AG20443 (cell line): ENCODE results near the gene USP6NL.
"Not testable (repeated sequence)": the region's sequence is repeated elsewhere in the genome, so short reads cannot be mapped to it uniquely, and the experiment has no call there.

ENCODE experiments used
- DNase-seq: peaks from one replicate; pipeline ENCODE4 v3.0.0; 2012; ENCODE audit warnings: low spot score, mixed read lengths

Gene USP6NL

GRCh38 chr10:11444531-11445228 is 166.8 kb downstream of the USP6NL start:
- DNase-seq = no peak

GRCh38 chr10:11444155-11444530 is 167.3 kb downstream of the USP6NL start:
- DNase-seq = no peak

DNA sequence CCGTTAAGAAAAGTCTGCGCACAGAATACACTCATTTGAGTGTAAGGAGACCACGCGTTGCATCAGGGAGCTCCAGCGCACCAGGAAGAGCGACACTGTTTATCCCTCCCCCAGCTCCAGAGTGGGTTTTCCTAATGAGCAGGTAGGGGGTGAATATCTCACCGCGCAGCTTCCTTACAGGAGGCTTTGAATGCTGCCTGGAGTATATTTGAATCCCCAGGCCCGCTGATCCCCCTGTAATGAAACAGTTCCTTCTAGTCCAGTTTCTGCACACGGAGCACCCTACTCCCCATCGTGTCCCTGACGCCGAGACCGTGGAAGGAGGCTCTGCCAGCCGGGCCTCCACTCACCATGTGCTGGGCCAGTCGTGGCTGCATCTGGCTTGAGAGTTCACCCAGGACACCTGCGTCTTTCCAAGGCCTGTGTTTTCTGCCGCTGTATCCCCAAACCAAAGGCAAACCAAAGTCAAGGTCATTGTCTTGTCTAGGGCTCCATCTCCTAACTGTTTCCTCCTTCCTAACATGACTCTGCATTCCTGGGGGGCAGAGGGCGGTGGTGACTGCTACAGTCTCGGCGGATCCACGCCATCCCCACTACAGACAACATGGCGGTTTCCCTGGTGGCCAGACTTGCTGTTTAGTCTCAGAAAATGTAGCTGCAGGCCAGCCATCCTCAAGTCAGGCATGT is 167.8 kb downstream of the USP6NL start:
- no peak for DNase-seq

DNA sequence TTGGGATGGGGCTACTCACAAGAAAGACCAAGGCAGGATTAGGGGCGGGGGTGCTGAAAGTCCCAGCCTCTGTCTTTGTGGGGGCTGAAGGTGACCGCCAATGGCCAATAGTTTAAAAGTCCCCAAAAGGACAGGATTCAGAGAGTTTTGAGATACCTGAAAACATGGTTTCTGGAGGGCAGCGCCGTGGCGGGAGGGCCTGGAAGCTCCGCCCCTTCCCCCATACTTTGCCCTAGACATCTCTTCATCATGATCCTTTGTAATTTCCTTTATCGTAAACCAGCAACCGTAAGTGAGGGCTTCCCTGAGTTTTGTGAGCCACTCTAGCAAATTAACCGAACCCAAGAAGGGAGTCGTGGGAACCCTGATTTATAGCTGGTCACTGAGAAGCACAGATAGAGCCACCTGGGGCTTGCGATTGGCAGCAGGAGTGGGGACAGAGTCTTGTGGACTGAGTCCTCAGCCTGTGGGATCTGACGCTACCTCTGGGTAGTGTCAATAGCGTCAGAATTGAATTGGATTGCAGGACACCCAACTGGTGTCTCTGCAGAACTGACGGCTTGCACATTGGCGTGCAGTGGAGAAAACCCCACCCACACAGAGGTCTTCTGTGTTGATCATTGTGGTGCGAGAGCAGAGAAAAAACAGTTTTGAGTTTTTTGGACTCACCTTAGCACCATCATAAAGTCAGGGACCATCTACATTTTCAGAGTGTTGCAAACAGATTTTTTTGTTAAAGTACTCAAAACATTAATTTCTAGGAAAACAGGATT is 169.3 kb downstream of the USP6NL start:
- DNase-seq = no peak

- DNase-seq = no peak
These were observed 170.3 kb downstream of the USP6NL start for GRCh38 chr10:11441151-11441535.

- no peak for DNase-seq
These were observed 170.9 kb downstream of the USP6NL start for GRCh38 chr10:11440250-11441150.

DNA sequence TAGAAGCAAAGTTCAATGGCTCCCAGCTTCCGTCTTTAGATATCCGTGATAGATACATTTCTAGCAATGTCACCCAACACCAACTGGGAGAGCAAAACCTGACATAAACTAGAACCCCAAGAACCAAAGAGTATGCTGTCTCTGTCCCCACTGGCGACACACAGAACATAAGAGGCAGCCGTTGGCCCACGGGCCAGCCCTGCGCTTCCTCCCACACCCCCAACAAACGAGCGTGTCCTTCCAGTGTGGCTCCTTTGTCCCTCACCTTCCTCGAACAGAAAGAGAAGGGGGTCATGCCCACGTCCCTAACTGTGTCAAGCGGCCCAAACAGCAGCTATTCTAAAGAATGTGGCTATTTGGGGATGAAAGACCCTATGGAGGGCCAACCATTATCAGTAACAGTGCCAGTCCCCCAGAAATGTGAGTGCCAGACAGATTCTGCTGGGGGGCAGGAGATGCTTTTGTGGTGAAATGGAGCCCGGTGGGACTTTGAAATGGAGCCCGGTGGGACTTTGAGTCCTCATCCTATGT is 171.9 kb downstream of the USP6NL start:
- no peak for DNase-seq

- no peak for DNase-seq
These were observed 173.9 kb downstream of the USP6NL start for GRCh38 chr10:11437391-11438142.

- not testable (repeated sequence) for DNase-seq
These were observed 175.0 kb downstream of the USP6NL start for GRCh38 chr10:11436445-11436844.

- no peak for DNase-seq
These were observed 175.9 kb downstream of the USP6NL start for GRCh38 chr10:11435581-11435981.

DNA sequence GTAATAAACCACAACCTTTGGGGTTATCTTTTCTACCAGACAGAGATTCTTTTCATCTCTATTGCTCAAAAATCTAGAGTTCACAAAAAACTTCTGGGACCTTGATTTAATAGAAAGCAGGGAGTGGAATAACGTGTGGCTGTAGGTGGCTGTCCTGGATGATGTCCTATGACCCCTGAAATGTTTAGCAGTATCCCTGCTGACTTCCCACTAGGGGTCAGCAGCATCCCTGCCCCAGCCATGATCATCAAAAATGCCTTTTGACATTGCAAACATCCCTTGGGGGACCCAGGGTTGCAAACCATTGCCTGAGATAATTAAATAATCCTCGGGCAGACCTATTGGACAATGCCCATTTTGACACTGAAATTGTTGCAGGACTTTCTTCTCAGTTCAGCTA is 177.1 kb downstream of the USP6NL start:
- no peak for DNase-seq

- no peak for DNase-seq
These were observed 177.8 kb downstream of the USP6NL start for GRCh38 chr10:11433657-11434056.

- DNase-seq = no peak
These were observed 180.3 kb downstream of the USP6NL start for GRCh38 chr10:11431216-11431555.

- DNase-seq = no peak
These were observed 180.8 kb downstream of the USP6NL start for GRCh38 chr10:11430421-11431215.

DNA sequence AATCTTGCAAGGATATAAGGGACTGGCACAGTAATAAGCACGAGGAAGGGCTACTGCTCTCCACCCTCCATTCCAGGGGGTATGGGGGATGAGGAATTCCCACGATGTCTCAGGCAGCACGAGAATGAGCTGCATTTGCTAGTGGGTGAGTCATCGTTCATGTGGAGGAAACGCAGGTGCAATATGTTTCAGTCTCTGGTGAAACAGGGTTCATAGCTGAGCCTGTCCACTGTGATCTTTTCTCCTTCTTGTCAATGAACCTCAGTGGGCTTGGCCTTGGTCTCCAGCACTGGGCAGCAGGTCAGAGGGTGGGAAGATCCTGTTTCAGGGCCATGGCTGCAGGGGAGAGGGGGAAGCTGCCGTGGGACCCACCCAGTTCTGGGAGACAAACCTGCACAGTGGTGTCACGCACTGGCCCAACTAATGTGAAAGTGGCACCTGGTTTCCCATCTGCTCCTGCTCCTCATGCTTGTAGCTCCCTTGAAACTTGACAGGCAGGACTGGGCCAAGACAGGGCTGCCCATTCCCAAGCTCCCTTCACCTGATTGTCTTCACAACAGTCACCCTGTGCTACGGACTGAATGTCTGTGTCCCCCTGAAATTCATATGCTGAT is 181.9 kb downstream of the USP6NL start:
- no peak for DNase-seq

- DNase-seq = no peak
These were observed 185.8 kb downstream of the USP6NL start for GRCh38 chr10:11425676-11426075.

GRCh38 chr10:11425296-11425610 is 186.2 kb downstream of the USP6NL start:
- no peak for DNase-seq

GRCh38 chr10:11424456-11425295 is 186.8 kb downstream of the USP6NL start:
- peak; percentile 84 for DNase-seq

DNA sequence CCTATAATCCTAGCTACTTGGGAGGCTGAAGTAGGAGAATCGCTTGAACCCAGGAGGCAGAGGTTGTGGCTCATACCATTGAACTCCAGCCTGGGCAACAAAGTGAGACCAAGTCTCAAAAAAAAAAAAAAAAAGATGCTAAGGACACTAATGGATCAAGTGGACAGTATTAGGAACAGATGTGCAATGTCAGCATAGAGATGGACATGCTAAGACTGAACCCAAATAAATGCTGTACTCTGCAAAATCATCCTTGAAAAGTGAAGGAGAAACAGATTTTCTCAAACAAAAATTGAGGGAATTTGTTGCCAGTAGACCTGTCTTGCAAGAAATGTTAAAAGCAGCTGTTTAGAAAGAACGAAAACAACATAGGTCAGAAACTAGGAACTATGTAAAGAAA is 194.5 kb downstream of the USP6NL start:
- DNase-seq = no peak
